Measurements from ENCODE around the gene USP54. TPM values are rescaled to one million over a fixed set of nuclear protein-coding genes. Genes with fewer than 3 reads are reported as not detected.
A peak's percentile ranks its signal among the peaks of the same experiment; 100 is the strongest.

Gene USP54
- total and polyA plus RNA-seq, 2 donors (not counting 1 experiment from before 2014, with no cell fraction given): 7.8 to 9.9 TPM

- no peak for TF ChIP-seq EZH2 (IDR thresholded peaks at IDR 0.05; ENCODE audit: low read length, missing control alignments)
- TF ChIP-seq CTCF (conservative IDR thresholded peaks at IDR 0.05 in 1 of 2, IDR thresholded peaks at IDR 0.05 in 1 of 2; ENCODE audit: low read depth in 1 of 2, low read length in 2 of 2): no peak
- no peak for DNase-seq (ENCODE audit: low read depth in 2 of 2)
- H3K4me3 ChIP-seq (replicated peaks in 1 of 4; ENCODE audit: control extremely low read depth in 1 of 4, insufficient read depth in 1 of 4, low read depth in 3 of 4, low read length in 4 of 4): no peak overlapping the region
- H3K27me3 ChIP-seq (ENCODE audit: control insufficient read depth, insufficient read depth, low read length): peaks cover 2% of the 10 kb centered on the region
- H3K9ac ChIP-seq (ENCODE audit: insufficient read depth, low read length): no peak overlapping the region
- no peak overlapping the region for H2AFZ ChIP-seq (ENCODE audit: low read length)
- H3K36me3 ChIP-seq (ENCODE audit: control insufficient read depth, insufficient read depth, low read length): no peaks in the 10 kb centered on the region
- H3K4me2 ChIP-seq (ENCODE audit: extremely low read depth, insufficient read depth, low read length): no peak overlapping the region
- no peaks in the 10 kb centered on the region for H3K9me3 ChIP-seq (ENCODE audit: control insufficient read depth, insufficient read depth, low read depth, low read length)
- no peaks in the 10 kb centered on the region for H3K79me2 ChIP-seq (ENCODE audit: control insufficient read depth, insufficient read depth, low read length)
- H3K4me1 ChIP-seq (ENCODE audit: control insufficient read depth, extremely low read depth, insufficient read depth, low read length): no peaks in the 10 kb centered on the region
- H3K27ac ChIP-seq (ENCODE audit: insufficient read depth, low read length): no peak overlapping the region
- H4K20me1 ChIP-seq (ENCODE audit: control insufficient read depth, extremely low read depth, insufficient read depth, low read length): no peaks in the 10 kb centered on the region
Observed at GRCh38 chr10:73635781-73636180, 44.6 kb upstream of the USP54 start.

- Histone ChIP-seq H3K4me2 (ENCODE audit: extremely low read depth, insufficient read depth, low read length) (no peak overlapping the region), H3K27ac (ENCODE audit: insufficient read depth, low read length) (no peak overlapping the region), H3K4me3 (replicated peaks in 1 of 4; ENCODE audit: control extremely low read depth in 1 of 4, insufficient read depth in 1 of 4, low read depth in 3 of 4, low read length in 4 of 4) (no peak overlapping the region), H3K4me1 (ENCODE audit: control insufficient read depth, extremely low read depth, insufficient read depth, low read length) (no peaks in the 10 kb centered on the region), H3K27me3 (ENCODE audit: control insufficient read depth, insufficient read depth, low read length) (no peaks in the 10 kb centered on the region), H2AFZ (ENCODE audit: low read length) (no peak overlapping the region), H3K9ac (ENCODE audit: insufficient read depth, low read length) (no peak overlapping the region), H4K20me1 (ENCODE audit: control insufficient read depth, extremely low read depth, insufficient read depth, low read length) (no peaks in the 10 kb centered on the region), H3K36me3 (ENCODE audit: control insufficient read depth, insufficient read depth, low read length) (no peaks in the 10 kb centered on the region), H3K9me3 (ENCODE audit: control insufficient read depth, insufficient read depth, low read depth, low read length) (no peaks in the 10 kb centered on the region), H3K79me2 (ENCODE audit: control insufficient read depth, insufficient read depth, low read length) (no peaks in the 10 kb centered on the region)
- no peak for TF ChIP-seq EZH2 (IDR thresholded peaks at IDR 0.05; ENCODE audit: low read length, missing control alignments)
- no peak for TF ChIP-seq CTCF (conservative IDR thresholded peaks at IDR 0.05 in 1 of 2, IDR thresholded peaks at IDR 0.05 in 1 of 2; ENCODE audit: low read depth in 1 of 2, low read length in 2 of 2)
- DNase-seq (ENCODE audit: low read depth in 2 of 2): peak in 1 of 2 donors; percentile 6
Observed at GRCh38 chr10:73634421-73634820, 43.3 kb upstream of the USP54 start.

- Histone ChIP-seq H3K9me3 (ENCODE audit: control insufficient read depth, insufficient read depth, low read depth, low read length) (no peaks in the 10 kb centered on the region), H3K4me2 (ENCODE audit: extremely low read depth, insufficient read depth, low read length) (no peak overlapping the region), H3K36me3 (ENCODE audit: control insufficient read depth, insufficient read depth, low read length) (no peaks in the 10 kb centered on the region), H3K27me3 (ENCODE audit: control insufficient read depth, insufficient read depth, low read length) (no peaks in the 10 kb centered on the region), H3K79me2 (ENCODE audit: control insufficient read depth, insufficient read depth, low read length) (no peaks in the 10 kb centered on the region), H3K4me1 (ENCODE audit: control insufficient read depth, extremely low read depth, insufficient read depth, low read length) (peaks cover 6% of the 10 kb centered on the region), H4K20me1 (ENCODE audit: control insufficient read depth, extremely low read depth, insufficient read depth, low read length) (no peaks in the 10 kb centered on the region), H2AFZ (ENCODE audit: low read length) (no peak overlapping the region), H3K9ac (ENCODE audit: insufficient read depth, low read length) (no peak overlapping the region), H3K27ac (ENCODE audit: insufficient read depth, low read length) (no peak overlapping the region), H3K4me3 (replicated peaks in 1 of 4; ENCODE audit: control extremely low read depth in 1 of 4, insufficient read depth in 1 of 4, low read depth in 3 of 4, low read length in 4 of 4) (no peak overlapping the region)
- TF ChIP-seq EZH2 (IDR thresholded peaks at IDR 0.05; ENCODE audit: low read length, missing control alignments): no peak
- no peak for TF ChIP-seq CTCF (conservative IDR thresholded peaks at IDR 0.05 in 1 of 2, IDR thresholded peaks at IDR 0.05 in 1 of 2; ENCODE audit: low read depth in 1 of 2, low read length in 2 of 2)
- no peak for DNase-seq (ENCODE audit: low read depth in 2 of 2)
Observed at GRCh38 chr10:73629165-73629564, 38.0 kb upstream of the USP54 start.
